ENCODE measurements around the gene SOWAHC. TPM values are rescaled to one million over a fixed set of nuclear protein-coding genes. Genes with fewer than 3 reads are reported as not detected.

Gene SOWAHC
- total and polyA plus RNA-seq, 2 of the 13 experiments (the other 11 are each of a cell fraction or from before 2014, with no cell fraction given) = 21.2 to 22.5 TPM

DNA sequence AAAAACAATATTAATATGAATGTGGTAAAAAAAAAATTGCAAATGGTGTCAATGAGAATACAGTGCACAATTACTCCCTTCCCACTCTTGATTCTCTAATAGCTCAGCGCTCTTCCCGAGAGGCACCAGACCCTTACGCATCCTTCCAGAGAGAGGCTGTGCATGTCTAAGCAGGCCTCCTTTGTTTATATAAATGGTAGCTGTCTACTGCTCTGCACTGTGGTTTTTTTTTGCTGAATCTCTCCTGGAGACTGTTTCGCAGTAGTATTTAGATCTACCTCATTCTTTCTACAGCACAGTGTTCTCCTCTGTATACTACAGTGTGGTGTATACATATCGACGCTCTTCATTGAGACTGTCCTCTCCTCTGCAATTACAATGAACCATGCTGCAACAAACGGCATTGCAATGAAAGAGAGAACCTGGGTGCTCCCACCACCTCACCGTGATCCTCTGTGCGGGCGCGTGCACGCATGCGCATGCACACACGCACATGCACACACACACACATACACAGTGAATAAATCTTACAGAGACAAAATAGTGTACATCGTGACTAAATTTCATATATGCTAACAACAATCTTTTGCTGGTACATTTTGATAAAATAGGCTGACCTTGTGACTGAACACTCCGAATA lies 19.8 kb upstream of the SOWAHC start:
- Histone ChIP-seq H3K4me3 (replicated peaks in 1 of 3; ENCODE audit: insufficient read depth in 1 of 3, low read depth in 2 of 3, low read length in 3 of 3) (no peak overlapping the region), H3K9ac (ENCODE audit: insufficient read depth, low read depth, low read length) (no peak overlapping the region), H3K4me1 (ENCODE audit: insufficient read depth, low read length) (peaks cover 11% of the 10 kb centered on the region; the same call in 1 of the 2 replicates), H3K4me2 (ENCODE audit: low read depth, low read length) (no peak overlapping the region), H3K36me3 (replicated peaks in 1 of 2; ENCODE audit: control insufficient read depth in 1 of 2, insufficient read depth in 2 of 2, low read length in 2 of 2) (peaks cover 3 to 37% of the 10 kb centered on the region in 2 experiments; a peak in 3 of 5 replicates), H3K27ac (ENCODE audit: extremely low read length, insufficient read depth, low read length) (no peak overlapping the region), H4K20me1 (ENCODE audit: insufficient read depth, low read length) (no peaks in the 10 kb centered on the region; the same call in none of the 2 replicates), H3K9me3 (ENCODE audit: low read length) (no peaks in the 10 kb centered on the region), H3K79me2 (ENCODE audit: insufficient read depth, low read length) (peaks cover 61% of the 10 kb centered on the region), H2AFZ (ENCODE audit: low read length) (no peak overlapping the region), H3K27me3 (ENCODE audit: control insufficient read depth in 1 of 2, insufficient read depth in 2 of 2, low read length in 2 of 2) (no peaks in the 10 kb centered on the region)
- in situ Hi-C loops (cut with HindIII; ENCODE audit: extremely low pct_ligation_motif_present, low pct_unique_long_range_greater_than_20kb) (no loop called here), intact Hi-C loops (cut with micrococcal nuclease; ENCODE audit: unreplicated experiment) (no loop called here)
- 97% methylated on average over 16 of the region's 16 CpGs for WGBS (ENCODE audit: low lambda C conversion rate)
- ChIA-PET CTCF (ENCODE audit: low intra/inter-chr PET ratio, low total read pairs) (no interaction called here), POLR2A (no interaction called here)
- FAIRE-seq (no peak), DNase-seq (ENCODE audit: low spot score) (no peak), ATAC-seq (no peak)
- no TSS peak for BruUV-seq (replicated peaks)
- TF ChIP-seq PAWR (CRISPR knock-in tag; IDR thresholded peaks at IDR 0.05; ENCODE audit: borderline replicate concordance) = no peak
- TF ChIP-seq SALL2 (CRISPR knock-in tag; IDR thresholded peaks at IDR 0.05) = no peak
- TF ChIP-seq CREB1 (IDR thresholded peaks at IDR 0.05) = no peak
- TF ChIP-seq CREB1 (CRISPR knock-in tag; IDR thresholded peaks at IDR 0.05) = no peak
- TF ChIP-seq, protein P1, sequence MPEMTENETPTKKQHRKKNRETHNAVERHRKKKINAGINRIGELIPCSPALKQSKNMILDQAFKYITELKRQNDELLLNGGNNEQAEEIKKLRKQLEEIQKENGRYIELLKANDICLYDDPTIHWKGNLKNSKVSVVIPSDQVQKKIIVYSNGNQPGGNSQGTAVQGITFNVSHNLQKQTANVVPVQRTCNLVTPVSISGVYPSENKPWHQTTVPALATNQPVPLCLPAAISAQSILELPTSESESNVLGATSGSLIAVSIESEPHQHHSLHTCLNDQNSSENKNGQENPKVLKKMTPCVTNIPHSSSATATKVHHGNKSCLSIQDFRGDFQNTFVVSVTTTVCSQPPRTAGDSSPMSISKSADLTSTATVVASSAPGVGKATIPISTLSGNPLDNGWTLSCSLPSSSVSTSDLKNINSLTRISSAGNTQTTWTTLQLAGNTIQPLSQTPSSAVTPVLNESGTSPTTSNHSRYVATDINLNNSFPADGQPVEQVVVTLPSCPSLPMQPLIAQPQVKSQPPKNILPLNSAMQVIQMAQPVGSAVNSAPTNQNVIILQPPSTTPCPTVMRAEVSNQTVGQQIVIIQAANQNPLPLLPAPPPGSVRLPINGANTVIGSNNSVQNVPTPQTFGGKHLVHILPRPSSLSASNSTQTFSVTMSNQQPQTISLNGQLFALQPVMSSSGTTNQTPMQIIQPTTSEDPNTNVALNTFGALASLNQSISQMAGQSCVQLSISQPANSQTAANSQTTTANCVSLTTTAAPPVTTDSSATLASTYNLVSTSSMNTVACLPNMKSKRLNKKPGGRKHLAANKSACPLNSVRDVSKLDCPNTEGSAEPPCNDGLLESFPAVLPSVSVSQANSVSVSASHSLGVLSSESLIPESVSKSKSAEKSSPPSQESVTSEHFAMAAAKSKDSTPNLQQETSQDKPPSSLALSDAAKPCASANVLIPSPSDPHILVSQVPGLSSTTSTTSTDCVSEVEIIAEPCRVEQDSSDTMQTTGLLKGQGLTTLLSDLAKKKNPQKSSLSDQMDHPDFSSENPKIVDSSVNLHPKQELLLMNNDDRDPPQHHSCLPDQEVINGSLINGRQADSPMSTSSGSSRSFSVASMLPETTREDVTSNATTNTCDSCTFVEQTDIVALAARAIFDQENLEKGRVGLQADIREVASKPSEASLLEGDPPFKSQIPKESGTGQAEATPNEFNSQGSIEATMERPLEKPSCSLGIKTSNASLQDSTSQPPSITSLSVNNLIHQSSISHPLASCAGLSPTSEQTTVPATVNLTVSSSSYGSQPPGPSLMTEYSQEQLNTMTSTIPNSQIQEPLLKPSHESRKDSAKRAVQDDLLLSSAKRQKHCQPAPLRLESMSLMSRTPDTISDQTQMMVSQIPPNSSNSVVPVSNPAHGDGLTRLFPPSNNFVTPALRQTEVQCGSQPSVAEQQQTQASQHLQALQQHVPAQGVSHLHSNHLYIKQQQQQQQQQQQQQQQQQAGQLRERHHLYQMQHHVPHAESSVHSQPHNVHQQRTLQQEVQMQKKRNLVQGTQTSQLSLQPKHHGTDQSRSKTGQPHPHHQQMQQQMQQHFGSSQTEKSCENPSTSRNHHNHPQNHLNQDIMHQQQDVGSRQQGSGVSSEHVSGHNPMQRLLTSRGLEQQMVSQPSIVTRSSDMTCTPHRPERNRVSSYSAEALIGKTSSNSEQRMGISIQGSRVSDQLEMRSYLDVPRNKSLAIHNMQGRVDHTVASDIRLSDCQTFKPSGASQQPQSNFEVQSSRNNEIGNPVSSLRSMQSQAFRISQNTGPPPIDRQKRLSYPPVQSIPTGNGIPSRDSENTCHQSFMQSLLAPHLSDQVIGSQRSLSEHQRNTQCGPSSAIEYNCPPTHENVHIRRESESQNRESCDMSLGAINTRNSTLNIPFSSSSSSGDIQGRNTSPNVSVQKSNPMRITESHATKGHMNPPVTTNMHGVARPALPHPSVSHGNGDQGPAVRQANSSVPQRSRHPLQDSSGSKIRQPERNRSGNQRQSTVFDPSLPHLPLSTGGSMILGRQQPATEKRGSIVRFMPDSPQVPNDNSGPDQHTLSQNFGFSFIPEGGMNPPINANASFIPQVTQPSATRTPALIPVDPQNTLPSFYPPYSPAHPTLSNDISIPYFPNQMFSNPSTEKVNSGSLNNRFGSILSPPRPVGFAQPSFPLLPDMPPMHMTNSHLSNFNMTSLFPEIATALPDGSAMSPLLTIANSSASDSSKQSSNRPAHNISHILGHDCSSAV (CRISPR knock-in tag; IDR thresholded peaks at IDR 0.05; ENCODE audit: borderline replicate concordance) = no peak
